H1 (cell line): ENCODE data around the gene CIPC. TPM values are rescaled to one million over a fixed set of nuclear protein-coding genes. Genes with fewer than 3 reads are reported as not detected.

Source experiments
- CTCF ChIA-PET: fragments of 300-600 bp; sonication (Branson Sonifier 250); formaldehyde crosslinking; loops from one replicate; lab custom pipeline; 2021; ENCODE audit not compliant: partially characterized antibody; lab: Charles Lee
- POLR2A ChIA-PET: fragments of 300-600 bp; sonication (Branson Sonifier 250); formaldehyde crosslinking; loops from one replicate; lab custom pipeline; 2021; ENCODE audit warnings: inconsistent platforms; ENCODE audit not compliant: partially characterized antibody; lab: Charles Lee
- DNase-seq, 2 experiments: peaks; one replicate each; pipeline versions ENCODE4 v3.0.0 to v3.0.0-alpha.2; 2010 to 2022; ENCODE audit warnings: low spot score in 2 of 2, low read depth in 1 of 2, mixed read lengths in 1 of 2
- FAIRE-seq: peaks from 2 replicates; lab custom pipeline; 2011; peaks lifted over from hg19 to GRCh38; lab: Jason Lieb, UNC
- H2AFZ ChIP-seq: 2 replicates; pipeline ENCODE4 v1.8.1; 2012; ENCODE audit warnings: low read length, inconsistent platforms
- H2AK5ac ChIP-seq: 2 replicates; pipeline ENCODE4 v1.6.1; 2013; ENCODE audit warnings: low read depth, low read length
- H2BK120ac ChIP-seq: replicated peaks from 2 replicates; pipeline ENCODE3; 2013; ENCODE audit warnings: low read depth, low read length, inconsistent platforms
- H2BK12ac ChIP-seq: 2 replicates; pipeline ENCODE4 v1.6.1; 2013; ENCODE audit warnings: low read depth, low read length
- H2BK15ac ChIP-seq: 2 replicates; pipeline ENCODE4 v1.6.1; 2013; ENCODE audit warnings: low read length
- H2BK20ac ChIP-seq: 2 replicates; pipeline ENCODE4 v1.6.1; 2013; ENCODE audit warnings: low read length
- H2BK5ac ChIP-seq: 2 replicates; pipeline ENCODE4 v1.6.1; 2013; ENCODE audit warnings: low read depth, low read length
- H3K14ac ChIP-seq: 2 replicates; pipeline ENCODE4 v1.6.1; 2013; ENCODE audit warnings: inconsistent platforms; ENCODE audit not compliant: insufficient read length
- H3K18ac ChIP-seq: 2 replicates; pipeline ENCODE4 v1.6.1; 2013; ENCODE audit warnings: low read length; ENCODE audit errors: extremely low read depth
- H3K23ac ChIP-seq: 2 replicates; pipeline ENCODE4 v1.6.1; 2013; ENCODE audit warnings: inconsistent platforms; ENCODE audit not compliant: insufficient read length
- H3K23me2 ChIP-seq: 2 replicates; pipeline ENCODE4 v1.6.1; 2013; ENCODE audit warnings: low read depth, low read length
- H3K27ac ChIP-seq: 2 replicates; pipeline ENCODE4 v1.6.1; 2011; ENCODE audit warnings: low read depth, low read length, inconsistent platforms
- H3K27me3 ChIP-seq, 4 experiments: replicated peaks in 1 of 4; 1 replicate in 1 of 4; 2 replicates in 3 of 4; pipeline versions ENCODE4 v1.6.1 to v1.8.1; 2011 to 2013; ENCODE audit warnings: low read length in 3 of 4, mild to moderate bottlenecking in 3 of 4, inconsistent platforms in 2 of 4, mixed read lengths in 2 of 4, moderate library complexity in 1 of 4; ENCODE audit not compliant: control insufficient read depth in 3 of 4, insufficient read depth in 3 of 4; ENCODE audit errors: extremely low read depth in 1 of 4
- H3K36me3 ChIP-seq, 4 experiments: 2 replicates each; pipeline versions ENCODE4 v1.6.1 to v1.8.1; 2011 to 2013; ENCODE audit warnings: mild to moderate bottlenecking in 4 of 4, low read length in 3 of 4, moderate library complexity in 2 of 4, control low read depth in 1 of 4, inconsistent platforms in 1 of 4; ENCODE audit not compliant: insufficient read depth in 4 of 4, control insufficient read depth in 2 of 4
- H3K4ac ChIP-seq: replicated peaks from 2 replicates; pipeline ENCODE3; 2013; ENCODE audit warnings: low read length, low read depth, mixed read lengths, inconsistent platforms; ENCODE audit not compliant: insufficient read length
- H3K4me1 ChIP-seq, 4 experiments: replicated peaks in 1 of 4; 1 replicate in 1 of 4; 2 replicates in 3 of 4; pipeline versions ENCODE4 v1.6.1 to v1.8.1; 2011 to 2013; ENCODE audit warnings: low read length in 3 of 4, inconsistent platforms in 2 of 4, mixed read lengths in 1 of 4; ENCODE audit not compliant: insufficient read depth in 4 of 4, control insufficient read depth in 3 of 4
- H3K4me2 ChIP-seq, 2 experiments: 2 replicates each; pipeline versions ENCODE4 v1.6.1 to v1.8.1; 2011 to 2013; ENCODE audit warnings: low read depth in 2 of 2, low read length in 2 of 2, control low read depth in 1 of 2, inconsistent platforms in 1 of 2, mild to moderate bottlenecking in 1 of 2; ENCODE audit not compliant: insufficient read depth in 1 of 2
- H3K4me3 ChIP-seq, 4 experiments: fragments of 200-600, 300-600 bp in 1 of 4; sonication (generic), shearing (Covaris generic), sonication (Bioruptor Twin) in 1 of 4; 2 replicates each; pipeline versions ENCODE4 v1.5.1 to v1.8.1; 2011 to 2016; ENCODE audit warnings: low read length in 4 of 4, low read depth in 3 of 4, control low read depth in 2 of 4, inconsistent platforms in 2 of 4, mild to moderate bottlenecking in 2 of 4, mixed read lengths in 1 of 4, moderate library complexity in 1 of 4; ENCODE audit not compliant: insufficient read depth in 2 of 4; ENCODE audit errors: extremely low read depth in 1 of 4
- H3K56ac ChIP-seq: replicated peaks from 2 replicates; pipeline ENCODE3; 2013; ENCODE audit warnings: low read depth, mild to moderate bottlenecking, mixed read lengths, low read length, inconsistent platforms; ENCODE audit not compliant: insufficient read length
- H3K79me1 ChIP-seq: 2 replicates; pipeline ENCODE4 v1.6.1; 2013; ENCODE audit warnings: low read depth, low read length, control low read depth
- H3K79me2 ChIP-seq, 2 experiments: 2 replicates each; pipeline versions ENCODE4 v1.6.1 to v1.8.1; 2012 to 2013; ENCODE audit warnings: low read length in 2 of 2, mild to moderate bottlenecking in 2 of 2, inconsistent platforms in 1 of 2; ENCODE audit not compliant: insufficient read depth in 2 of 2, control insufficient read depth in 1 of 2
- H3K9ac ChIP-seq, 4 experiments: replicated peaks in 1 of 4; 1 replicate in 1 of 4; 2 replicates in 3 of 4; pipeline versions ENCODE4 v1.6.1 to v1.8.1; 2011 to 2013; ENCODE audit warnings: low read depth in 3 of 4, low read length in 3 of 4, control low read depth in 2 of 4, mild to moderate bottlenecking in 2 of 4, moderate library complexity in 2 of 4, inconsistent platforms in 1 of 4; ENCODE audit errors: extremely low read depth in 1 of 4
- H3K9me3 ChIP-seq, 2 experiments: 2 replicates each; pipeline versions ENCODE4 v1.6.1 to v1.8.1; 2012 to 2013; ENCODE audit warnings: mild to moderate bottlenecking in 2 of 2, moderate library complexity in 2 of 2, control low read depth in 1 of 2, inconsistent platforms in 1 of 2, low read depth in 1 of 2, low read length in 1 of 2, mixed read lengths in 1 of 2; ENCODE audit not compliant: insufficient read depth in 2 of 2
- H4K20me1 ChIP-seq, 2 experiments: replicated peaks in 1 of 2; 2 replicates each; pipeline versions ENCODE3 to v1.8.1; 2011 to 2013; ENCODE audit warnings: inconsistent platforms in 2 of 2, low read length in 2 of 2, mild to moderate bottlenecking in 1 of 2; ENCODE audit not compliant: insufficient read depth in 2 of 2, control insufficient read depth in 1 of 2
- H4K5ac ChIP-seq: 2 replicates; pipeline ENCODE4 v1.6.1; 2013; ENCODE audit warnings: low read length, low read depth, mixed read lengths, inconsistent platforms; ENCODE audit not compliant: insufficient read length
- H4K8ac ChIP-seq: 2 replicates; pipeline ENCODE4 v1.8.0; 2013; ENCODE audit warnings: mild to moderate bottlenecking, moderate library complexity, low read length, inconsistent platforms; ENCODE audit not compliant: insufficient read depth; ENCODE audit errors: extremely low read depth
- H4K91ac ChIP-seq: replicated peaks from 2 replicates; pipeline ENCODE3; 2013; ENCODE audit warnings: low read length, mixed read lengths, inconsistent platforms; ENCODE audit not compliant: insufficient read length
- CBX5 ChIP-seq: fragments of 300-800, 300-1000 bp; sonication (generic); IDR thresholded peaks from 2 replicates; pipeline ENCODE4 v1.7.1; 2016; ENCODE audit warnings: antibody characterized with exemption, low read length, low read depth
- RAD21 ChIP-seq, 2 experiments: IDR thresholded peaks in 1 of 2; conservative IDR thresholded peaks in 1 of 2; 2 replicates each; pipeline ENCODE4 v1.6.1; 2011; ENCODE audit warnings: low read depth in 2 of 2, low read length in 2 of 2, improper control_type of control experiment in 1 of 2, inconsistent platforms in 1 of 2, mild to moderate bottlenecking in 1 of 2, moderate library complexity in 1 of 2
- SP4 ChIP-seq: IDR thresholded peaks from 2 replicates; pipeline ENCODE4 v1.6.1; 2012; ENCODE audit warnings: low read length, inconsistent platforms
- WGBS, 2 experiments: shearing (Covaris generic) in 1 of 2; methylation state at CpG; one replicate each; pipeline versions ENCODE4 v1.1.6 to v1.1.7; 2013 to 2015; ENCODE audit warnings: low lambda C conversion rate in 2 of 2, mixed read lengths in 2 of 2, inconsistent platforms in 1 of 2, low coverage in 1 of 2, missing lambda C conversion rate in 1 of 2; ENCODE audit not compliant: insufficient replicate concordance in 2 of 2, insufficient coverage in 1 of 2, insufficient read length in 1 of 2; ENCODE audit errors: extremely low coverage in 1 of 2, missing lambda C conversion rate in 1 of 2; 5-methylcytosine and 5-hydroxymethylcytosine counted together
- polyA plus RNA-seq, 7 experiments: library from polyadenylated mRNA; depleted of rRNA in 3 of 7; stranded (reverse) in 5 of 7; unstranded in 2 of 7; fragments of >200 nt in 5 of 7; fragments of 200-250 nt in 2 of 7; gene quantifications; 1 replicate in 5 of 7; 2 replicates in 1 of 7; 4 replicates in 1 of 7; pipeline versions ENCODE4 v1.2.1 to v1.2.3, GENCODE V29; 2011 to 2013; ENCODE audit warnings: missing spikeins in 2 of 7, mixed read lengths in 2 of 7
- total RNA-seq: library from RNA; stranded (reverse); fragmentation: NEBNext Ultra II Directional; extraction: Animal tissue kit (Norgen Biotek cat#: 25700); gene quantifications from 2 replicates; pipeline ENCODE4 v1.2.1, GENCODE V29; 2021

Gene CIPC
- total and polyA plus RNA-seq, 2 of the 8 experiments (the other 6 are each of a cell fraction or from before 2014, with no cell fraction given) = 13.9 to 32.7 TPM

- H3K18ac ChIP-seq = no peak overlapping the region
- H3K79me2 ChIP-seq = no peaks in the 10 kb centered on the region
- H3K23me2 ChIP-seq = peaks cover 8% of the 10 kb centered on the region
- H2BK12ac ChIP-seq = 0 out of 2 replicates have a peak overlapping the region, but pooled peaks have one; percentile 22
- no peak overlapping the region; the same call in 1 of the 2 replicates for H4K8ac ChIP-seq
- no peak overlapping the region for H3K4me2 ChIP-seq
- H3K4ac ChIP-seq = no peak overlapping the region
- H3K79me1 ChIP-seq = no peaks in the 10 kb centered on the region
- no peaks in the 10 kb centered on the region for H4K20me1 ChIP-seq
- peaks cover 0 to 2% (median 0%) of the 10 kb centered on the region in 4 experiments; a peak in 1 of 7 replicates for H3K27me3 ChIP-seq
- H3K27ac ChIP-seq = no peak overlapping the region
- H3K9me3 ChIP-seq = no peaks in the 10 kb centered on the region
- ChIA-PET POLR2A (interaction anchor here (1.0 to 9.3 kb wide), 7 partner anchors 11 to 155 kb away, joined by 3 to 69 read pairs (median 5); no protein-coding TSS in a partner anchor), CTCF (interaction anchor here (0.8 to 56.8 kb wide), 8 partner anchors 10 to 250 kb away, joined by 3 to 1490 read pairs (median 20); partner anchors contain the start of genes CIPC and ZDHHC22)
- H3K36me3 ChIP-seq = no peaks in the 10 kb centered on the region
- H2AK5ac ChIP-seq = no peak overlapping the region
- 86% methylated on average over 6 of the region's 6 CpGs; no CpG with 5 or more reads in 1 of the 2 experiments for WGBS, 2 experiments
- H3K23ac ChIP-seq = no peak overlapping the region
- no peak overlapping the region for H3K14ac ChIP-seq
- H2BK5ac ChIP-seq = no peak overlapping the region
- H2AFZ ChIP-seq = no peak overlapping the region
- peak overlapping the region; percentile 16 for H2BK120ac ChIP-seq
- 0 out of 2 replicates have a peak overlapping the region, but pooled peaks have one; percentile 12 for H2BK15ac ChIP-seq
- no peak overlapping the region for H4K91ac ChIP-seq
- peaks cover 20 to 36% (median 23%) of the 10 kb centered on the region in 4 experiments for H3K4me1 ChIP-seq
- no peak overlapping the region for H4K5ac ChIP-seq
- DNase-seq (no peak), FAIRE-seq (no peak)
- H3K56ac ChIP-seq = no peak overlapping the region
- H3K9ac ChIP-seq = no peak overlapping the region
- TF ChIP-seq RAD21 (IDR thresholded peaks at IDR 0.05 in 1 of 2, conservative IDR thresholded peaks at IDR 0.05 in 1 of 2; ENCODE audit: low read depth in 2 of 2, low read length in 2 of 2) (no peak), SP4 (no peak), CBX5 (no peak)
- no peak overlapping the region for H3K4me3 ChIP-seq
- H2BK20ac ChIP-seq = no peak overlapping the region
These were observed 24.6 kb downstream of the CIPC start for GRCh38 chr14:77122526-77123125.
